Heart left ventricle (tissue), 13 donors: Measurements from ENCODE around the gene RBM46.

ENCODE experiments used
- CTCF ChIP-seq, 12 donors: fragments of 200-600 bp; sonication (generic) in 4 of 12; IDR thresholded peaks; one replicate each; pipeline versions ENCODE4 v1.5.0 to v1.8.0; 2018 to 2022; ENCODE audit warnings: antibody characterized with exemption in 12 of 12, mild to moderate bottlenecking in 5 of 12
- POLR2A ChIP-seq, 2 donors: fragments of 450-650 bp; IDR thresholded peaks; one replicate each; pipeline ENCODE4 v1.6.1; 2017; ENCODE audit warnings: antibody characterized with exemption in 2 of 2, mild to moderate bottlenecking in 2 of 2, moderate library complexity in 2 of 2
- donor health status: ischemic (EF 13 %, LVEDD 7.1; RV severe dilation, severe dysfunction).
- donor health status: DM: no; HTN: yes; CAD: no.
- donor health status: DM: no; HTN: no; CAD: no.
- donor health status: ischemic (EF 25% LVEDD 6.9; RV normal size, moderate dysfunction).
- donor health status: ischemic (EF 25% LVEDD 5.7; RV mildly dilated, moderate dysfunction).
- donor health status: ischemic (EF 35%, LVEDD 5.7; RV mildly dilated, moderate dysfunction).
- donor health status: nonischemic (EF 11% LVEDD 7.7; RV severe dilation, severe dysfunction).
- donor health status: DM: yes; HTN: yes; CAD: no.
- donor health status: PGD.
- donor health status: ischemic (EF 29% LVEDD 5.4; RV normal size, mild dysfunction).
- donor health status: nonischemic (EF 23%, LVEDD 6.1; RV moderate dilation, normal function).

- TF ChIP-seq CTCF (IDR thresholded peaks at IDR 0.05) (no peak), POLR2A (IDR thresholded peaks at IDR 0.05) (no peak)
Observed at GRCh38 chr4:154736770-154737169, 44.3 kb upstream of the RBM46 start.
